HepG2 (cell line): ENCODE measurements around the gene CAPZA2. TPM values are rescaled to one million over a fixed set of nuclear protein-coding genes. Genes with fewer than 3 reads are reported as not detected.

Experiments
- ATAC-seq: fragments of 200-7000 bp; cut with Tn5 transposase; 3 replicates; pipeline ENCODE4 v1.9.1; 2020; ENCODE audit warnings: mild to moderate bottlenecking, moderate library complexity
- BruUV-seq: library from RNA; stranded (reverse); fragments of 400-500 nt; replicated peaks from 2 replicates; lab custom pipeline; 2021; lab: Mats Ljungman, UMichigan
- CTCF ChIA-PET: fragments of 300-600 bp; formaldehyde crosslinking; extraction: SDS; loops from one replicate; lab custom pipeline; 2021; ENCODE audit warnings: low total read pairs, inconsistent platforms, low intra/inter-chr PET ratio; lab: Yijun Ruan, JAX
- POLR2A ChIA-PET: fragments of 350-600 bp; sonication (Branson Sonifier 250); formaldehyde crosslinking; loops from one replicate; lab custom pipeline; 2020; ENCODE audit warnings: antibody characterized with exemption, inconsistent platforms; lab: Yijun Ruan, JAX
- DNase-seq: peaks from one replicate; pipeline ENCODE4 v3.0.0-alpha.2; 2015; ENCODE audit warnings: low spot score
- FAIRE-seq: peaks from 3 replicates; lab custom pipeline; 2011; peaks lifted over from hg19 to GRCh38; lab: Jason Lieb, UNC
- H2AFZ ChIP-seq: one replicate; pipeline ENCODE4 v1.6.1; 2011; ENCODE audit warnings: low read length, inconsistent platforms
- H3K27ac ChIP-seq: fragments of 300-600 bp; 3 replicates; pipeline ENCODE4 v1.8.0; 2011; ENCODE audit warnings: mixed run types, mild to moderate bottlenecking, mixed read lengths, low read length, inconsistent platforms; ENCODE audit not compliant: insufficient read depth; ENCODE audit errors: extremely low read length
- H3K27me3 ChIP-seq, 2 experiments: fragments of 200-600 bp in 1 of 2; 2 replicates in 1 of 2; 3 replicates in 1 of 2; pipeline versions ENCODE4 v1.6.0 to v1.8.0; 2011; ENCODE audit warnings: low read length in 2 of 2, mild to moderate bottlenecking in 2 of 2, moderate library complexity in 2 of 2, inconsistent platforms in 1 of 2; ENCODE audit not compliant: insufficient read depth in 2 of 2, control insufficient read depth in 1 of 2
- H3K36me3 ChIP-seq, 2 experiments: fragments of 200-600 bp in 1 of 2; replicated peaks in 1 of 2; 2 replicates in 1 of 2; 3 replicates in 1 of 2; pipeline versions ENCODE4 v1.5.1 to v1.8.0; 2011; ENCODE audit warnings: low read length in 2 of 2, inconsistent platforms in 1 of 2; ENCODE audit not compliant: insufficient read depth in 2 of 2, control insufficient read depth in 1 of 2
- H3K4me1 ChIP-seq: 2 replicates; pipeline ENCODE4 v1.5.1; 2012; ENCODE audit warnings: low read length, inconsistent platforms; ENCODE audit not compliant: insufficient read depth
- H3K4me2 ChIP-seq: 2 replicates; pipeline ENCODE4 v1.6.0; 2011; ENCODE audit warnings: low read depth, low read length, inconsistent platforms
- H3K4me3 ChIP-seq, 3 experiments: fragments of 200-600 bp in 1 of 3; sonication (generic), shearing (Covaris generic) in 1 of 3; replicated peaks in 1 of 3; 2 replicates each; pipeline ENCODE4 v1.5.1; 2011 to 2016; ENCODE audit warnings: low read length in 3 of 3, inconsistent platforms in 2 of 3, low read depth in 2 of 3, mild to moderate bottlenecking in 2 of 3, control low read depth in 1 of 3, mixed read lengths in 1 of 3; ENCODE audit not compliant: insufficient read depth in 1 of 3
- H3K79me2 ChIP-seq: one replicate; pipeline ENCODE4 v1.6.1; 2011; ENCODE audit warnings: low read length, inconsistent platforms; ENCODE audit not compliant: insufficient read depth
- H3K9ac ChIP-seq: 2 replicates; pipeline ENCODE4 v1.6.0; 2011; ENCODE audit warnings: mild to moderate bottlenecking, low read depth, low read length, inconsistent platforms; ENCODE audit not compliant: insufficient read depth
- H3K9me3 ChIP-seq: 2 replicates; pipeline ENCODE4 v1.5.1; 2012; ENCODE audit warnings: mild to moderate bottlenecking, low read length
- H4K20me1 ChIP-seq: 2 replicates; pipeline ENCODE4 v1.6.0; 2011; ENCODE audit warnings: inconsistent platforms, mild to moderate bottlenecking, low read length, moderate library complexity; ENCODE audit not compliant: insufficient read depth
- ARID5B ChIP-seq: IDR thresholded peaks from 2 replicates; pipeline ENCODE4 v1.4.0; 2020; ENCODE audit warnings: mild to moderate bottlenecking, missing genetic modification reagents
- ATF2 ChIP-seq: sonication (generic); formaldehyde crosslinking; IDR thresholded peaks from 2 replicates; pipeline ENCODE4 v1.4.0; 2020; ENCODE audit warnings: missing genetic modification reagents
- CBX2 ChIP-seq, 2 experiments: fragments of 200-600 bp in 1 of 2; sonication (generic); formaldehyde crosslinking in 1 of 2; IDR thresholded peaks; 2 replicates each; pipeline versions ENCODE4 v1.7.0 to v1.8.1; 2018 to 2022; ENCODE audit warnings: low read depth in 2 of 2, low read length in 1 of 2, mild to moderate bottlenecking in 1 of 2, missing genetic modification reagents in 1 of 2
- CENPBD1 ChIP-seq: sonication (generic); formaldehyde crosslinking; IDR thresholded peaks from 2 replicates; pipeline ENCODE4 v1.8.0; 2022; ENCODE audit warnings: missing genetic modification reagents, low read depth, mild to moderate bottlenecking, borderline replicate concordance
- HMGA1 ChIP-seq: sonication (generic); formaldehyde crosslinking; conservative IDR thresholded peaks from 2 replicates; pipeline ENCODE4 v1.4.0; 2020; ENCODE audit warnings: missing genetic modification reagents
- HOXA7 ChIP-seq: sonication (generic); formaldehyde crosslinking; IDR thresholded peaks from 2 replicates; pipeline ENCODE4 v1.8.1; 2022; ENCODE audit warnings: mild to moderate bottlenecking, missing genetic modification reagents, moderate library complexity
- KAT8 ChIP-seq: IDR thresholded peaks from 2 replicates; pipeline ENCODE4 v1.6.1; 2016; ENCODE audit warnings: missing genetic modification reagents, missing compliant biosample characterization
- NONO ChIP-seq, 2 experiments: fragments of 450-650 bp in 1 of 2; sonication (generic) in 1 of 2; formaldehyde crosslinking in 1 of 2; IDR thresholded peaks in 1 of 2; conservative IDR thresholded peaks in 1 of 2; 2 replicates each; pipeline versions ENCODE4 v1.6.1 to v1.8.0; 2017 to 2022; ENCODE audit warnings: mild to moderate bottlenecking in 1 of 2, missing genetic modification reagents in 1 of 2, moderate library complexity in 1 of 2
- TAF1 ChIP-seq: sonication (generic); formaldehyde crosslinking; IDR thresholded peaks from 2 replicates; pipeline ENCODE4 v1.4.0; 2020; ENCODE audit warnings: missing genetic modification reagents
- TP53 ChIP-seq: sonication (generic); formaldehyde crosslinking; conservative IDR thresholded peaks from 2 replicates; pipeline ENCODE4 v1.4.0; 2020; ENCODE audit warnings: missing genetic modification reagents
- ZNF484 ChIP-seq: sonication (generic); formaldehyde crosslinking; IDR thresholded peaks from 2 replicates; pipeline ENCODE4 v1.5.1; 2020; ENCODE audit warnings: mild to moderate bottlenecking, low read depth, missing genetic modification reagents, borderline replicate concordance
- ZNF724P ChIP-seq: sonication (generic); formaldehyde crosslinking; IDR thresholded peaks from 2 replicates; pipeline ENCODE4 v1.8.0; 2022; ENCODE audit warnings: missing genetic modification reagents, borderline replicate concordance
- ZNF781 ChIP-seq: sonication (generic); formaldehyde crosslinking; IDR thresholded peaks from 2 replicates; pipeline ENCODE4 v1.5.1; 2020; ENCODE audit warnings: borderline replicate concordance, mild to moderate bottlenecking, missing genetic modification reagents; ENCODE audit errors: not compliant biosample characterization
- WGBS: methylation state at CpG from one replicate; pipeline ENCODE4 v1.1.6; 2017; ENCODE audit warnings: low lambda C conversion rate; 5-methylcytosine and 5-hydroxymethylcytosine counted together
- in situ Hi-C: cut with HindIII; loops from 2 replicates; pipeline ENCODE4 v1.10.0; 2017; ENCODE audit warnings: low pct_unique_long_range_greater_than_20kb; ENCODE audit not compliant: extremely low pct_ligation_motif_present
- intact Hi-C: fragments of 100-400 bp; cut with micrococcal nuclease; formaldehyde crosslinking; loops from one replicate; pipeline ENCODE4 v1.10.0; 2022; ENCODE audit not compliant: unreplicated experiment
- polyA plus RNA-seq, 8 experiments: library from polyadenylated mRNA; depleted of rRNA in 3 of 8; stranded (reverse) in 7 of 8; unstranded in 1 of 8; fragments of >200 nt; fragmentation: Illumina TruSeq in 4 of 8; extraction: Trizol in 4 of 8; gene quantifications; 2 replicates each; pipeline versions ENCODE4 v1.2.1 to v1.2.3, GENCODE V29; 2011 to 2016; ENCODE audit warnings: low read depth in 4 of 8, missing spikeins in 1 of 8, mixed read lengths in 1 of 8; ENCODE audit not compliant: insufficient read depth in 1 of 8
- total RNA-seq, 5 experiments: library from RNA; depleted of rRNA; stranded (reverse); fragments of >200 nt; fragmentation: Illumina TruSeq; extraction: Trizol; gene quantifications; 2 replicates each; pipeline ENCODE4 v1.2.3, GENCODE V29; 2016; ENCODE audit warnings: low read depth in 1 of 5
- TF ChIP-seq, protein P1 (sequence below): sonication (generic); formaldehyde crosslinking; IDR thresholded peaks from 2 replicates; pipeline ENCODE4 v1.5.0; 2020; ENCODE audit warnings: mild to moderate bottlenecking, missing genetic modification reagents, borderline replicate concordance

The CAPZA2 gene
- total and polyA plus RNA-seq, 2 of the 13 experiments (the other 11 are each of a cell fraction or from before 2014, with no cell fraction given): 38.4 to 199 TPM

- H4K20me1 ChIP-seq: no peaks in the 10 kb centered on the region
- no peak for DNase-seq
- intact Hi-C loops (no loop called here), in situ Hi-C loops (loop anchor here (5.0 kb wide), 1 partner anchor 185 kb away; no protein-coding TSS in a partner anchor)
- H3K9ac ChIP-seq: no peak overlapping the region
- 71% methylated on average over 7 of the region's 7 CpGs for WGBS
- no peak for ATAC-seq
- H3K79me2 ChIP-seq: no peaks in the 10 kb centered on the region
- BruUV-seq: no TSS peak
- H3K36me3 ChIP-seq: no peaks in the 10 kb centered on the region
- ChIA-PET CTCF (no interaction called here), POLR2A (interaction anchor here (0.8 kb wide), 1 partner anchor 22 kb away, joined by 3 read pairs; no protein-coding TSS in a partner anchor)
- no peak overlapping the region for H2AFZ ChIP-seq
- H3K4me3 ChIP-seq: no peak overlapping the region
- no peaks in the 10 kb centered on the region for H3K9me3 ChIP-seq
- no peak overlapping the region for H3K4me2 ChIP-seq
- no peak for FAIRE-seq
- peaks cover 0 to 4% of the 10 kb centered on the region in 2 experiments; a peak in 2 of 5 replicates for H3K27me3 ChIP-seq
- peaks cover 61% of the 10 kb centered on the region for H3K4me1 ChIP-seq
- no peak overlapping the region for H3K27ac ChIP-seq
- TF ChIP-seq ATF2 (CRISPR knock-in tag) (no peak), HOXA7 (CRISPR knock-in tag) (no peak), ARID5B (CRISPR knock-in tag) (no peak), ZNF484 (CRISPR knock-in tag) (no peak), NONO (IDR thresholded peaks at IDR 0.05) (no peak), NONO (CRISPR knock-in tag; conservative IDR thresholded peaks at IDR 0.05) (no peak), CBX2 (IDR thresholded peaks at IDR 0.05; ENCODE audit: low read depth, low read length) (no peak), CBX2 (CRISPR knock-in tag; IDR thresholded peaks at IDR 0.05; ENCODE audit: low read depth) (no peak), HMGA1 (CRISPR knock-in tag) (no peak), ZNF781 (no peak), TAF1 (CRISPR knock-in tag) (no peak), TP53 (CRISPR knock-in tag) (no peak), ZNF724P (CRISPR knock-in tag) (no peak), CENPBD1 (CRISPR knock-in tag) (no peak), KAT8 (CRISPR knock-in tag) (no peak)
- TF ChIP-seq, protein P1, sequence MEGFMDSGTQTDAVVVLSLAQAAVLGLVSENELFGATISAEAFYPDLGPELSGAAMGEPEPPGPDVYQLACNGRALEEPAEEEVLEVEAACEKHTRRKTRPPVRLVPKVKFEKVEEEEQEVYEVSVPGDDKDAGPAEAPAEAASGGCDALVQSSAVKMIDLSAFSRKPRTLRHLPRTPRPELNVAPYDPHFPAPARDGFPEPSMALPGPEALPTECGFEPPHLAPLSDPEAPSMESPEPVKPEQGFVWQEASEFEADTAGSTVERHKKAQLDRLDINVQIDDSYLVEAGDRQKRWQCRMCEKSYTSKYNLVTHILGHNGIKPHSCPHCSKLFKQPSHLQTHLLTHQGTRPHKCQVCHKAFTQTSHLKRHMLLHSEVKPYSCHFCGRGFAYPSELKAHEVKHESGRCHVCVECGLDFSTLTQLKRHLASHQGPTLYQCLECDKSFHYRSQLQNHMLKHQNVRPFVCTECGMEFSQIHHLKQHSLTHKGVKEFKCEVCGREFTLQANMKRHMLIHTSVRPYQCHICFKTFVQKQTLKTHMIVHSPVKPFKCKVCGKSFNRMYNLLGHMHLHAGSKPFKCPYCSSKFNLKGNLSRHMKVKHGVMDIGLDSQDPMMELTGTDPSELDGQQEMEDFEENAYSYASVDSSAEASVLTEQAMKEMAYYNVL (CRISPR knock-in tag): no peak
Measured at GRCh38 chr7:116932566-116932965, 70.2 kb downstream of the CAPZA2 start.
